ENCODE data around the gene CCNDBP1.

CCNDBP1 gene

DNA sequence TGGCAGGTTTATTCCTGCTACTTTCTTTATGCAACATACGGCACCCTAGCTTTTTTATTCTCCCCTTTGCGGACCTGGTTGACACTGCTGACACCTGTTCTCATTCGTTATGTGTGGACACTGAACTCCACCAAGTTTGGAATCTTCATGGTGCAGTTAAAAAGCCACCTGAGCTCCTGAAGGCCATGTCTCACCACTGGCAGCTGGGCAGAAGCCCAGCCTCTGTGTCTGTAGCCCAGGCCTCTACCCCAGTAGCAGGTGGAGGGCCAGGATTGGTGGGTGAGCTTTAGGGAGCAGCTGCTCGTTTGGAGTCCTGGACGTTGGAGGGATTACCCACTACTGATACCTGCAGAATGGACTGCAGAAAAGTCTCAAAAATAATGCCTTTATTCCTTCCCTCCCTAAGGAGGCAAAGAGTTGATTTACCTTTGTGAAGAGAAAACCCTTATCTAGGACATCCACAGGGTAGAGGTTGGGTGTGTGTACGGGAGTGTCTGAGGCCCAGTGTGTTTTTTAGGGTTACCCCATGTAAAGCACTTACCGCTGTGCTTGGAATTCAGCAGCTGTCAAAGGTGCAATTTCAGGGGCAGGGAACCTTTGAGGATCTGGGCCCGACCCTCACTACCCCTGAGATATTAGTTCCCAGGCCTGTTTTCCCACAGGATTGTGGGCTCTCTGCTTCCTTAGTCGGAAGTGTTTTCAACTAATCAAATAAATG, 637 bp upstream of the CCNDBP1 start:
- no peak for DNase-seq (ENCODE audit: low read depth)
- peak overlapping the region; percentile 89 for H3K4me3 ChIP-seq (ENCODE audit: low read length)
- TF ChIP-seq, protein P1, sequence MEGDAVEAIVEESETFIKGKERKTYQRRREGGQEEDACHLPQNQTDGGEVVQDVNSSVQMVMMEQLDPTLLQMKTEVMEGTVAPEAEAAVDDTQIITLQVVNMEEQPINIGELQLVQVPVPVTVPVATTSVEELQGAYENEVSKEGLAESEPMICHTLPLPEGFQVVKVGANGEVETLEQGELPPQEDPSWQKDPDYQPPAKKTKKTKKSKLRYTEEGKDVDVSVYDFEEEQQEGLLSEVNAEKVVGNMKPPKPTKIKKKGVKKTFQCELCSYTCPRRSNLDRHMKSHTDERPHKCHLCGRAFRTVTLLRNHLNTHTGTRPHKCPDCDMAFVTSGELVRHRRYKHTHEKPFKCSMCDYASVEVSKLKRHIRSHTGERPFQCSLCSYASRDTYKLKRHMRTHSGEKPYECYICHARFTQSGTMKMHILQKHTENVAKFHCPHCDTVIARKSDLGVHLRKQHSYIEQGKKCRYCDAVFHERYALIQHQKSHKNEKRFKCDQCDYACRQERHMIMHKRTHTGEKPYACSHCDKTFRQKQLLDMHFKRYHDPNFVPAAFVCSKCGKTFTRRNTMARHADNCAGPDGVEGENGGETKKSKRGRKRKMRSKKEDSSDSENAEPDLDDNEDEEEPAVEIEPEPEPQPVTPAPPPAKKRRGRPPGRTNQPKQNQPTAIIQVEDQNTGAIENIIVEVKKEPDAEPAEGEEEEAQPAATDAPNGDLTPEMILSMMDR (conservative IDR thresholded peaks at IDR 0.05; ENCODE audit: low read depth, low read length), result no peak

DNA sequence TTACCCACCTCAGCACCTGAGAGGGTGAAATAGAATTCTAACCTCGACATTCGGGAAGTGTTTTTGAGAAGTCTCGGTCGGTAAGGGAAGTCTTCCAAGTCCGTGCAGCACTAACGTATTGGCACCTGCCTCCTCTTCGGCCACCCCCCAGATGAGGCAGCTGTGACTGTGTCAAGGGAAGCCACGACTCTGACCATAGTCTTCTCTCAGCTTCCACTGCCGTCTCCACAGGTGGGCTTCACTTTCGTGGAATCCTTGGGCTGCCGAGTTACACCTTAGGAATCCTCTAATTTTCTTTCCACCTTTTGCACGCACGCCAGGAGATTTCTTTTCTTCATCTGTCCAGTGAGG, 775 bp downstream of the CCNDBP1 start:
- H3K4me3 ChIP-seq (ENCODE audit: low read length), result peak overlapping the region; percentile 89
- TF ChIP-seq, protein P1 (conservative IDR thresholded peaks at IDR 0.05; ENCODE audit: low read depth, low read length), result no peak
- no peak for DNase-seq (ENCODE audit: low read depth)

DNA sequence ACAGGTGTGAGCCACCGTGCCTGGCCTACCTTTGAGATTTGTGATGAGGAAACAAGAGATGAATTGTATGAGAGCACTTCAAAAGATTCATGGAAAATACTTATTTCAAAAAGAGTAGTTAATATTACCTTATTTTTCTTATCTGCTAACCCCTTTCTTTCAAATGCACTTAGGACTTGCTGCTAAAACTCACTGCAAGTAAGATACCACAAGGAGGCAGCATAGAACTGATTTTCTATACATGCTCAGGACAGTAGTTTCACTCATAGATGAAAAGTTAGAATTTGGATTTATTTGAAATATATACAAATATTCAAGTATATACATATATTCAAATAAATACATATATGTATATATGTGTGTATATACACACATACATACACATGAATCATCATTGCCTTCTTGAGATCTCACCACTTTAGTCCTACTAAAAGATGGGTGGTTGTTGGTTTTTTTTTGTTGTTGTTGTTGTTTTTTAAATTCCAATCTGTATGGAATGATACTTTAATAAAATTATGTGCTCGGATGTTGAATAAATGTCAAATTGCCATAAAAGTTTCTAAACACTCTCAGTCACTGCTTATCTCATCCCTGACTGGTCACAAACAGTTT, 2.4 kb downstream of the CCNDBP1 start:
- TF ChIP-seq, protein P1 (conservative IDR thresholded peaks at IDR 0.05; ENCODE audit: low read depth, low read length), result peak; percentile 74
- no peak for DNase-seq (ENCODE audit: low read depth)
- H3K4me3 ChIP-seq (ENCODE audit: low read length), result no peak overlapping the region

DNA sequence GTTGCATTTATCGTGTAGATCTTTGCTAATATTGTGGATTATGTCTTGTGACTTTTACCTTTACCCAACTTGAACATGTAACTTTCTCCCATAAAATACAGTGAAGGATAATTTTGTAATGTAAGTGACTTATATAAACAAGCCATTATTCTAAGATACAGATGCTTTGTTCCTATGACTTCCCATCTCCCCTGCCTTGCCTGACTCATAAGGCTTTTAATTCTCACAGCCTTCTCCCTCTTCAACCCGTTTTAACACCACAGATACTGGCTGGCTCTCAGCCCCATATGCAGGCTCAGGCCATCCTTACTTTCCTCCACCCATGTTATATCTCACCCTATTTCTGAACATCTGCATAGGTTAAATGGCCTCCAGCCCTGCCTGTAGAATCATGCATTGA, 4.1 kb downstream of the CCNDBP1 start:
- TF ChIP-seq, protein P1 (conservative IDR thresholded peaks at IDR 0.05; ENCODE audit: low read depth, low read length), result no peak
- H3K4me3 ChIP-seq (ENCODE audit: low read length), result no peak overlapping the region
- DNase-seq (ENCODE audit: low read depth), result no peak

DNA sequence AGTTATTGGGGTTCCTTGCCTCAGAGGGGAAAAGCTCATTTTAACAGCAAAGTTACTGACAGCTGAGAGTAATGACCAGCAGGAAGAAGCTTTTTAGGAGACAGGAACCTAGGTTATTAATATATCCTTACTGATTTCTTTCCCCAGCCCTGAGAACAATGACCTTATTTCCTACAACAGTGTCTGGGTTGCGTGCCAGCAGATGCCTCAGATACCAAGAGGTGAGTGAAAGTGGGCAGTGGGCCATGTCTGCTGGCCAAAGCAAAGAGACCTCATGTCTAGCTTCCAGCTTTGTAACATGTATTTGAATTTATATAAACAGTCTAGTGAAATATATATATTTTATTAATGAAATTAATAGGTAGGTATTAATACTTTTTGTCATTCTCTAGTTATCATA, 5.0 kb downstream of the CCNDBP1 start:
- H3K4me3 ChIP-seq (ENCODE audit: low read length), result no peak overlapping the region
- TF ChIP-seq, protein P1 (conservative IDR thresholded peaks at IDR 0.05; ENCODE audit: low read depth, low read length), result no peak
- no peak for DNase-seq (ENCODE audit: low read depth)

DNA sequence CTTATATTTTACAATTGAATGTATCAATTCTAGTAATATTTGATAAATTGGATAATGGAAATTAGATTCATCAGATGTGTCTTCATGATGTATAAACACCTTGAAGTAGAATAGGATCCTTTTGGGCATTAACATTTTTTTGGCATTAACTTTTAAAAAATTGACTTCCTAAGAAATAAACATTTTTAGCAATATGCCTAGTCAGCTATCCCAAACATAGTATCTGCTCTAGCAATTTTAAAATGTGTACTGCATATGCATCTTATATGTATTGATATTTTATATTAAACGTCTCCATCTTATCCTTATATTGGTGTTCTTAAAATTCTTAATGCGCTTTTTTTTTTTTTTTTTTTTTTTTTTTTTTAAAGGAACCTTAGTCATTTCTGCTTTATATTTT, 8.5 kb downstream of the CCNDBP1 start:
- no peak for DNase-seq (ENCODE audit: low read depth)
- TF ChIP-seq, protein P1 (conservative IDR thresholded peaks at IDR 0.05; ENCODE audit: low read depth, low read length), result no peak
- H3K4me3 ChIP-seq (ENCODE audit: low read length), result no peak overlapping the region

DNA sequence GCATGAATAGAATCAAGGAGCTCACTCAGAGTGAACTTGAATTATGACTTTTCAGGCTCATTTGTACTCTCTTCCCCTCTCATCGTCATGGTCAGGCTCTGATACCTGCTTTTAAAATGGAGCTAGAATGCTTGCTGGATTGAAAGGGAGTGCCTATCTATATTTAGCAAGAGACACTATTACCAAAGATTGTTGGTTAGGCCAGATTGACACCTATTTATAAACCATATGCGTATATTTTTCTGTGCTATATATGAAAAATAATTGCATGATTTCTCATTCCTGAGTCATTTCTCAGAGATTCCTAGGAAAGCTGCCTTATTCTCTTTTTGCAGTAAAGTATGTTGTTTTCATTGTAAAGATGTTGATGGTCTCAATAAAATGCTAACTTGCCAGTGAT, 9.6 kb downstream of the CCNDBP1 start:
- H3K4me3 ChIP-seq (ENCODE audit: low read length), result no peak overlapping the region
- TF ChIP-seq, protein P1 (conservative IDR thresholded peaks at IDR 0.05; ENCODE audit: low read depth, low read length), result no peak
- DNase-seq (ENCODE audit: low read depth), result no peak
